ENCODE data around the gene AHCYL2. TPM values are rescaled to one million over a fixed set of nuclear protein-coding genes. Genes with fewer than 3 reads are reported as not detected.

The AHCYL2 gene
- total RNA-seq, 4 donors from 2014 or later: 8.7 to 17.3 (median 14.2) TPM

- Histone ChIP-seq H3K4me1 (no peaks in the 10 kb centered on the region), H3K27me3 (no peaks in the 10 kb centered on the region), H3K4me3 (no peak overlapping the region), H3K9me3 (no peaks in the 10 kb centered on the region), H3K27ac (no peak overlapping the region), H3K36me3 (peaks cover 0 to 18% of the 10 kb centered on the region in 2 donors)
- no peak for ATAC-seq
- WGBS, 2 donors (ENCODE audit: low coverage in 1 of 2): 100% methylated on average over 7 to 9 of the region's 9 CpGs
- TF ChIP-seq, protein P1, sequence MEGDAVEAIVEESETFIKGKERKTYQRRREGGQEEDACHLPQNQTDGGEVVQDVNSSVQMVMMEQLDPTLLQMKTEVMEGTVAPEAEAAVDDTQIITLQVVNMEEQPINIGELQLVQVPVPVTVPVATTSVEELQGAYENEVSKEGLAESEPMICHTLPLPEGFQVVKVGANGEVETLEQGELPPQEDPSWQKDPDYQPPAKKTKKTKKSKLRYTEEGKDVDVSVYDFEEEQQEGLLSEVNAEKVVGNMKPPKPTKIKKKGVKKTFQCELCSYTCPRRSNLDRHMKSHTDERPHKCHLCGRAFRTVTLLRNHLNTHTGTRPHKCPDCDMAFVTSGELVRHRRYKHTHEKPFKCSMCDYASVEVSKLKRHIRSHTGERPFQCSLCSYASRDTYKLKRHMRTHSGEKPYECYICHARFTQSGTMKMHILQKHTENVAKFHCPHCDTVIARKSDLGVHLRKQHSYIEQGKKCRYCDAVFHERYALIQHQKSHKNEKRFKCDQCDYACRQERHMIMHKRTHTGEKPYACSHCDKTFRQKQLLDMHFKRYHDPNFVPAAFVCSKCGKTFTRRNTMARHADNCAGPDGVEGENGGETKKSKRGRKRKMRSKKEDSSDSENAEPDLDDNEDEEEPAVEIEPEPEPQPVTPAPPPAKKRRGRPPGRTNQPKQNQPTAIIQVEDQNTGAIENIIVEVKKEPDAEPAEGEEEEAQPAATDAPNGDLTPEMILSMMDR (IDR thresholded peaks at IDR 0.05): no peak
- no peak for TF ChIP-seq POLR2A (IDR thresholded peaks at IDR 0.05)
- no peak for TF ChIP-seq EP300 (IDR thresholded peaks at IDR 0.05)
- TF ChIP-seq POLR2AphosphoS5 (IDR thresholded peaks at IDR 0.05): no peak
These were observed 157.1 kb downstream of the AHCYL2 start for GRCh38 chr7:129381710-129382484.

- no peaks in the 10 kb centered on the region for H3K9me3 ChIP-seq
- TF ChIP-seq POLR2AphosphoS5 (IDR thresholded peaks at IDR 0.05): no peak
- TF ChIP-seq, protein P1 (IDR thresholded peaks at IDR 0.05): no peak
- no peak for TF ChIP-seq EP300 (IDR thresholded peaks at IDR 0.05)
- TF ChIP-seq POLR2A (IDR thresholded peaks at IDR 0.05): no peak
- no peaks in the 10 kb centered on the region for H3K27me3 ChIP-seq
- 62% methylated on average over 3 of the region's 3 CpGs for WGBS, 2 donors (ENCODE audit: low coverage in 1 of 2)
- no peaks in the 10 kb centered on the region for H3K4me1 ChIP-seq
- H3K36me3 ChIP-seq: peaks cover 0 to 18% of the 10 kb centered on the region in 2 donors
- ATAC-seq: no peak
- no peak overlapping the region for H3K27ac ChIP-seq
- H3K4me3 ChIP-seq: no peak overlapping the region
These were observed 158.8 kb downstream of the AHCYL2 start for GRCh38 chr7:129383542-129384132.

DNA sequence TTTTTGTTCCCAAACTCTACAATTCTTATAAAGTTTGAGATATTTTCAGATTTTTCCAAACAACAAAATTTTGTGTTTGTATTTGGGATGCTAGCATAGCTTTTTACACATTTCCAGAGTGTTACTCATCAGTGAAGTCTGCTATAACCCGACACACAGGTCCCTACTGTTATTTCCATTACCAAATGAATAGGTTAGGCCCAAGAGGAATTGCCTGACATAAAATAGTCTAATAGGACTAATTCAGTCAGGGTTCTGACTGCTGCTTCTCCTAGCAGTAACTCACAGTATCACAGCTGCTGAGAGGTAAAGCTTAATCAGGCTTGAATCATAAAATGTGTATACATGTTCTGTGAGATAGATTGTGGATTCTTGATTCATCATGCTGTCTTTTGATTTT lies 160.3 kb downstream of the AHCYL2 start:
- H3K27ac ChIP-seq: no peak overlapping the region
- no peak for TF ChIP-seq POLR2AphosphoS5 (IDR thresholded peaks at IDR 0.05)
- no peak for TF ChIP-seq POLR2A (IDR thresholded peaks at IDR 0.05)
- TF ChIP-seq, protein P1 (IDR thresholded peaks at IDR 0.05): no peak
- no peak for TF ChIP-seq EP300 (IDR thresholded peaks at IDR 0.05)
- no peak overlapping the region for H3K4me3 ChIP-seq
- WGBS, 2 donors (ENCODE audit: low coverage in 1 of 2): 75 to 89% methylated on average over 1 of the region's 1 CpG
- H3K9me3 ChIP-seq: no peaks in the 10 kb centered on the region
- ATAC-seq: no peak
- no peaks in the 10 kb centered on the region for H3K4me1 ChIP-seq
- no peaks in the 10 kb centered on the region for H3K27me3 ChIP-seq
- H3K36me3 ChIP-seq: peaks cover 0 to 18% of the 10 kb centered on the region in 2 donors

- no peaks in the 10 kb centered on the region for H3K27me3 ChIP-seq
- 92 to 93% methylated on average over 4 of the region's 4 CpGs for WGBS, 2 donors (ENCODE audit: low coverage in 1 of 2)
- TF ChIP-seq POLR2A (IDR thresholded peaks at IDR 0.05) (no peak), POLR2AphosphoS5 (IDR thresholded peaks at IDR 0.05) (no peak), EP300 (IDR thresholded peaks at IDR 0.05) (no peak)
- TF ChIP-seq, protein P1 (IDR thresholded peaks at IDR 0.05): no peak
These were observed 160.8 kb downstream of the AHCYL2 start for GRCh38 chr7:129385598-129385997.

DNA sequence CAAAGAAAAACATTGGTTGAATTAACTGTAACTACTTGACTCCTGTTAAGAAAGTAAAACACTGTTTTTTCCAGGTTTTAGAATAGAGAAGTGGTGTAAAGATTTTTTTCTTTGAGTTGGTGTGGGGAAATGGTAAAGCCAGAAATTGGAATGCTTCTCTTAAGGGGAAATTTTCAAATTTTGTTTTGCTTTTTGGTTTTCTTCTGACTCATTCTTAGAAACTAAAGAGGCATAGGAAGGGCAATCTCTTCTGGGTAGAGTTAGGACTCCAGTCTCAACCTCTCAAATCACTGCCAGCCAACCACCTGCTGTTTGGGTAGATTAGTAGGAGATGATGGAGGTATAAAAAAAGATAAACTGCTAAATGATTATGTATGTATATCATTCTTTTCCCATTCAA lies 161.7 kb downstream of the AHCYL2 start:
- TF ChIP-seq EP300 (IDR thresholded peaks at IDR 0.05) (no peak), POLR2A (IDR thresholded peaks at IDR 0.05) (no peak), POLR2AphosphoS5 (IDR thresholded peaks at IDR 0.05) (no peak)
- TF ChIP-seq, protein P1 (IDR thresholded peaks at IDR 0.05): no peak
- H3K27me3 ChIP-seq: no peaks in the 10 kb centered on the region
- H3K36me3 ChIP-seq: peaks cover 0 to 15% of the 10 kb centered on the region in 2 donors
- no peak for ATAC-seq
- H3K4me3 ChIP-seq: no peak overlapping the region
- no peaks in the 10 kb centered on the region for H3K4me1 ChIP-seq
- H3K9me3 ChIP-seq: no peaks in the 10 kb centered on the region
- H3K27ac ChIP-seq: no peak overlapping the region

More at GRCh38 chr7:129385598-129385997, 160.8 kb downstream of the AHCYL2 start:
- Histone ChIP-seq H3K9me3 (no peaks in the 10 kb centered on the region), H3K27ac (no peak overlapping the region), H3K4me3 (no peak overlapping the region), H3K4me1 (no peaks in the 10 kb centered on the region), H3K36me3 (peaks cover 0 to 20% of the 10 kb centered on the region in 2 donors)
- ATAC-seq: no peak

All from gastroesophageal sphincter (tissue), 4 donors.